Measurements from ENCODE around the gene BRWD1.
A peak's percentile ranks its signal among the peaks of the same experiment; 100 is the strongest.

BRWD1 gene

GRCh38 chr21:39180429-39181019 is 132.9 kb downstream of the BRWD1 start:
- Histone ChIP-seq H3K9me2 (ENCODE audit: low read depth, low read length) (no peaks in the 10 kb centered on the region), H3K9ac (ENCODE audit: low read length) (no peak overlapping the region), H3K4me2 (ENCODE audit: low read length) (peak overlapping the region; percentile 93), H3K79me2 (ENCODE audit: insufficient read depth, low read length) (peaks cover 22% of the 10 kb centered on the region), H3K36me3 (ENCODE audit: insufficient read depth, low read length) (peaks cover 45% of the 10 kb centered on the region), H3K27me3 (ENCODE audit: insufficient read depth, low read length) (no peaks in the 10 kb centered on the region), H3K4me3 (ENCODE audit: low read depth, low read length, poor library complexity, severe bottlenecking) (peak overlapping the region; percentile 87), H2AFZ (ENCODE audit: low read length) (no peak overlapping the region), H3K9me3 (ENCODE audit: low read length) (no peaks in the 10 kb centered on the region), H3K27ac (ENCODE audit: low read depth, low read length, poor library complexity, severe bottlenecking) (no peak overlapping the region), H3K4me1 (ENCODE audit: insufficient read depth, low read length, severe bottlenecking) (peaks cover 29% of the 10 kb centered on the region), H3F3A (ENCODE audit: insufficient read depth, low read length) (no peaks in the 10 kb centered on the region), H4K20me1 (ENCODE audit: insufficient read depth, low read length) (no peaks in the 10 kb centered on the region)
- TF ChIP-seq EZH2 (IDR thresholded peaks at IDR 0.05; ENCODE audit: borderline replicate concordance, low read length) = no peak
- peak; percentile 46 for TF ChIP-seq CTCF (IDR thresholded peaks at IDR 0.05; ENCODE audit: low read length)

GRCh38 chr21:39178421-39178820 is 135.0 kb downstream of the BRWD1 start:
- Histone ChIP-seq H3K9me2 (ENCODE audit: low read depth, low read length) (no peaks in the 10 kb centered on the region), H3K4me2 (ENCODE audit: low read length) (no peak overlapping the region), H3K27ac (ENCODE audit: low read depth, low read length, poor library complexity, severe bottlenecking) (no peak overlapping the region), H4K20me1 (ENCODE audit: insufficient read depth, low read length) (no peaks in the 10 kb centered on the region), H2AFZ (ENCODE audit: low read length) (no peak overlapping the region), H3F3A (ENCODE audit: insufficient read depth, low read length) (no peaks in the 10 kb centered on the region), H3K4me3 (ENCODE audit: low read depth, low read length, poor library complexity, severe bottlenecking) (no peak overlapping the region), H3K9me3 (ENCODE audit: low read length) (no peaks in the 10 kb centered on the region), H3K27me3 (ENCODE audit: insufficient read depth, low read length) (no peaks in the 10 kb centered on the region), H3K36me3 (ENCODE audit: insufficient read depth, low read length) (peaks cover 64% of the 10 kb centered on the region), H3K9ac (ENCODE audit: low read length) (no peak overlapping the region), H3K4me1 (ENCODE audit: insufficient read depth, low read length, severe bottlenecking) (peaks cover 18% of the 10 kb centered on the region), H3K79me2 (ENCODE audit: insufficient read depth, low read length) (peaks cover 22% of the 10 kb centered on the region)
- TF ChIP-seq CTCF (IDR thresholded peaks at IDR 0.05; ENCODE audit: low read length) = no peak
- no peak for TF ChIP-seq EZH2 (IDR thresholded peaks at IDR 0.05; ENCODE audit: borderline replicate concordance, low read length)

- H3K4me2 ChIP-seq (ENCODE audit: low read length) = no peak overlapping the region
- no peaks in the 10 kb centered on the region for H3K9me3 ChIP-seq (ENCODE audit: low read length)
- TF ChIP-seq CTCF (IDR thresholded peaks at IDR 0.05; ENCODE audit: low read length) = no peak
- no peak for TF ChIP-seq EZH2 (IDR thresholded peaks at IDR 0.05; ENCODE audit: borderline replicate concordance, low read length)
- peaks cover 5% of the 10 kb centered on the region for H3K79me2 ChIP-seq (ENCODE audit: insufficient read depth, low read length)
- H3K36me3 ChIP-seq (ENCODE audit: insufficient read depth, low read length) = peaks cover 82% of the 10 kb centered on the region
- no peaks in the 10 kb centered on the region for H3F3A ChIP-seq (ENCODE audit: insufficient read depth, low read length)
- no peak overlapping the region for H3K4me3 ChIP-seq (ENCODE audit: low read depth, low read length, poor library complexity, severe bottlenecking)
- H4K20me1 ChIP-seq (ENCODE audit: insufficient read depth, low read length) = no peaks in the 10 kb centered on the region
- H3K27me3 ChIP-seq (ENCODE audit: insufficient read depth, low read length) = no peaks in the 10 kb centered on the region
- no peaks in the 10 kb centered on the region for H3K9me2 ChIP-seq (ENCODE audit: low read depth, low read length)
- no peak overlapping the region for H2AFZ ChIP-seq (ENCODE audit: low read length)
- H3K27ac ChIP-seq (ENCODE audit: low read depth, low read length, poor library complexity, severe bottlenecking) = no peak overlapping the region
- peaks cover 8% of the 10 kb centered on the region for H3K4me1 ChIP-seq (ENCODE audit: insufficient read depth, low read length, severe bottlenecking)
- no peak overlapping the region for H3K9ac ChIP-seq (ENCODE audit: low read length)
Observed at GRCh38 chr21:39176271-39176709, 137.1 kb downstream of the BRWD1 start.

Measured in OCI-LY1 (cell line).